NCI-H2107 treated with DMSO at 0.1 percent for 48 hours (cell line): Measurements from ENCODE around the gene ZBTB44.
"Not testable (repeated sequence)": the region's sequence is repeated elsewhere in the genome, so short reads cannot be mapped to it uniquely, and the experiment has no call there.

ENCODE experiments used
- DNase-seq: peaks from one replicate; lab custom pipeline; 2025; ENCODE audit not compliant: unreplicated experiment; lab: John Stamatoyannopoulos, UW

Gene ZBTB44

GRCh38 chr11:130251763-130252162, 63.0 kb downstream of the ZBTB44 start:
- DNase-seq: not testable (repeated sequence)

GRCh38 chr11:130249929-130250328, 64.8 kb downstream of the ZBTB44 start:
- not testable (repeated sequence) for DNase-seq

- no peak for DNase-seq
These were observed 65.3 kb downstream of the ZBTB44 start for GRCh38 chr11:130249371-130249770.

GRCh38 chr11:130247319-130247718, 67.4 kb downstream of the ZBTB44 start:
- DNase-seq: peak; percentile 78

GRCh38 chr11:130246738-130247137, 68.0 kb downstream of the ZBTB44 start:
- DNase-seq: no peak

DNA sequence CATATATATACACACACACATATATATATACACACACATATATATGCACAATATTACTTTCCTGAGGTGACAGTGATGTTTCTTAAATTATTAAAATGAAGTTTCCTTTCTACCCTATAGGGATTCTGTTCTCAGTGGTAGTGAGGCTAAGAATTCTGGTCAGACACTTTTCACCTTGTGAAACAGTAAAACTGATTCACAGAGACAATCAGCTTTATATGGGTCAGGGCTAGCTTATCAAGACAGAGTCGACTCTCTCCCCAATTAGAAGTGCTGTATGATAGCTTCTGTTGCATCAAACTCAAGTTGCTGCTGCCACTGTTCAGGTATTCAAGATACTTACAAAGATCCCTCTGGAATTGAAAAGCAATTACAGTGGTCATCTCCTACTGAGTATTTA, 68.4 kb downstream of the ZBTB44 start:
- DNase-seq: no peak

DNA sequence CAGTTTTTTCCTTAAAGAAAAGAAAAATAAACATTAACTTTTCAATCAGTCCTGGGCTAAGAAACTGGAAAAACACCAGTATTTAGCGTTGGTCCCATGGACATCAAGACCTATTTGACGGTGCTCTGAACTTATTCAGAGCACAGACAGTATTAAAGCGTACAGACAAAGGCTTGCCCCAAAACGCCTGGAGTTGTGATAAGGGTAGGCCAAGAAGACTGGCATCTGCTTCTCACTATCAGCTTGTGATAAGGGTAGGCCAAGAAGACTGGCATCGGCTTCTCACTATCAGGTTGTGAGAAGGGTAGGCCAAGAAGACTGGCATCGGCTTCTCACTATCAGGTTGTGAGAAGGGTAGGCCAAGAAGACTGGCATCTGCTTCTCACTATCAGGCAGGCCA, 69.3 kb downstream of the ZBTB44 start:
- DNase-seq: not testable (repeated sequence)

GRCh38 chr11:130244848-130245247, 69.9 kb downstream of the ZBTB44 start:
- no peak for DNase-seq

- DNase-seq: no peak
These were observed 70.9 kb downstream of the ZBTB44 start for GRCh38 chr11:130243816-130244215.

GRCh38 chr11:130241713-130242112, 73.0 kb downstream of the ZBTB44 start:
- no peak for DNase-seq

- DNase-seq: no peak
These were observed 77.3 kb downstream of the ZBTB44 start for GRCh38 chr11:130237282-130238006.

DNA sequence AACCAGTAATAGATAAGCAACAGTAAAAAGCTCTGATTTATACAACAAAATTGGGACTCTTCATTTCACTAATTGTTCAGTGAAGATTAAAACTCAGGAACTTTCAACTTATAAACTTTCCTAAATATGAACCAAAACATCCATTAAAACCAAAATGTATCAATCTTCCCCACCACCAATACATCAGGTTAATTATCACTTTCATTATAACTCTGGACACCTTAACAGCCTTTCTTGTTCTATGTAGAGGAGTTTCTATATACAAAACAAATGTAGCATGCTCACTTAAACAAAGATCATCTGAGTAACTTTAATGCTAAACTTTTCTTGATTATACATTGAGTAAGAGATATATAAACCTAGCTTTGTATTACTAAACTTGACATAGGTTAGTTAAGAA, 80.4 kb downstream of the ZBTB44 start:
- DNase-seq: no peak

GRCh38 chr11:130233888-130234287, 80.8 kb downstream of the ZBTB44 start:
- DNase-seq: not testable (repeated sequence)

DNA sequence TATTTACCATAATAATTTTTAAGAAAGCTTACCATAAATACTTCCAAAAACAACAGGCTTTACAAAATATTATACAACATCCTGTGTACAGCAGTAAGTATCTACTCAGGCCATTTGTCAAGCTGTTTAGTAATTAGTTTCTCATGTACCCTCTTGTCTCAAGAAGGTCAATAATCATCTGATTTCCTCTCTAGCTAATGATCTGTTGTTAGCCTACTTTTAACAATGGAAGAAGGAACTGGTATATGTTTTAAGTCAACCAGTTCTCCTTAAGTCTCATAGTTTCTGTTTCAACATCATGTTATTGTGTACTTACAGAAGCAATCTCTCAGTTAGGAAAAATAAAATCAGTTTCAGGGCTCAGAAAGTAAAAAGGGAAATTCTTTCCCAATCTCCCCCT, 81.2 kb downstream of the ZBTB44 start:
- DNase-seq: not testable (repeated sequence)

GRCh38 chr11:130227373-130227772, 87.3 kb downstream of the ZBTB44 start:
- DNase-seq: no peak

DNA sequence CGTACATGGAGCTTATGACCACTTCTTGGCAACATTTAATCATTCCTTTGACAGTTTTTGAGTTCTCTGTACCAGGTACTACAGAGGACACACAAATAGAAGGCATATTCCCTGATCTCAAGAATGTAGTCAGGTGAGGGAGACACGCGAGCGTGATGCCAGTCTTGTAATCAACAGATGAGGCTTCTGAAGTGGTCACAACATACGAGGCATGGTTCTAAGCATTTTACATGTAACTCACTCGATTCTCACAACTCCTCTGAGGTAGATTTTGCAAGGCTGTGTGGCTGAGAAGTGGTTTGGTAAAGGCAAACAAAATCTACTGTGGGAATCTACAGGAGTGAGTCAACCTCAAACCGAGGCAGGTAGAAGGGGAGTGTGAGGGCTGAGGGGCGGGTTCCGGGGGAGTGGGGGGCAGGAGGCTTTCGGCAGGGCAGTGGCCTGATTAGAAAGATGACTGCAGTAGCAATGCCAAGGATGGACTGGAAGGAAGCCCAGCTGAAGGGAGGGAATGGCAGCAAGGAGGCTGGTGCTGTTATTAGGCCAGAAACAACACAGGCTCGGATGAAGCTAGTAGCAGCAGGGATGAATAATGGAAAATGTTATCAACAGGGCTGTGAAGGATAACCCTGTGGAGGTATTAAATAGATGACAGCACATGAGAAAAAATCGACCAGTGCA, 91.3 kb downstream of the ZBTB44 start:
- no peak for DNase-seq

- no peak for DNase-seq
These were observed 94.2 kb downstream of the ZBTB44 start for GRCh38 chr11:130220311-130221035.

GRCh38 chr11:130219148-130219547, 95.6 kb downstream of the ZBTB44 start:
- DNase-seq: no peak

GRCh38 chr11:130218501-130219070, 96.1 kb downstream of the ZBTB44 start:
- DNase-seq: no peak

GRCh38 chr11:130217133-130218031, 97.3 kb downstream of the ZBTB44 start:
- no peak for DNase-seq
